ENCODE measurements around the gene APOE. TPM values are rescaled to one million over a fixed set of nuclear protein-coding genes. Genes with fewer than 3 reads are reported as not detected.

APOE gene
- total and polyA plus RNA-seq, 8 donors, result 13.4 to 485 (median 119) TPM

DNA sequence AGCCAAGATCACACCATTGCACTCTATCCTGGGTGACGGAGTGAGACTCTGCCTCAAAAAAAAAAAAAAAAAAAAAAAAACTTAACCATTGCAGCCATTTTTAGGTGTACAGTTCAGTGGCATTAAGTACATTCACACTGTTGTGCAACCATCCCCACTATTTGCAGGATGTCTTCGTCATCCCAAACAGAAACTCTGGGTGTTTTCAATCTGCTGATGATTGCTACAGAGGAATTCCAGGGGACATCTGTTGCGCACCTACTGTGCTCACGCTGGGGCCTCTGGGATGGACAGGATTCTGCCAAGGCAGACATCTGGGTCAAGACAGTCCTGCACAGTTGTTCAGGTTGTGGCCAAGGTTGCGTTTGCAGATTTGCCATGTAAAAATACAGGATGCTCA lies 34.1 kb downstream of the APOE start:
- no peaks in the 10 kb centered on the region for H3K9me3 ChIP-seq
- 67 to 82% (median 73%) methylated on average over 5 of the region's 5 CpGs for WGBS, 5 donors
- TF ChIP-seq POLR2A (IDR thresholded peaks at IDR 0.05) (no peak), EP300 (IDR thresholded peaks at IDR 0.05) (no peak), POLR2AphosphoS5 (IDR thresholded peaks at IDR 0.05) (no peak), CTCF (IDR thresholded peaks at IDR 0.05) (no peak)
- no peaks in the 10 kb centered on the region for H3K36me3 ChIP-seq
- intact Hi-C loops (cut with DNase I; ENCODE audit: low total_unique reads), result no loop called here
- H3K27me3 ChIP-seq, result no peaks in the 10 kb centered on the region
- no peak for DNase-seq
- H3K4me3 ChIP-seq, result no peak overlapping the region
- no peak overlapping the region for H3K27ac ChIP-seq
- peaks cover 0 to 7% (median 3%) of the 10 kb centered on the region in 4 donors for H3K4me1 ChIP-seq

DNA sequence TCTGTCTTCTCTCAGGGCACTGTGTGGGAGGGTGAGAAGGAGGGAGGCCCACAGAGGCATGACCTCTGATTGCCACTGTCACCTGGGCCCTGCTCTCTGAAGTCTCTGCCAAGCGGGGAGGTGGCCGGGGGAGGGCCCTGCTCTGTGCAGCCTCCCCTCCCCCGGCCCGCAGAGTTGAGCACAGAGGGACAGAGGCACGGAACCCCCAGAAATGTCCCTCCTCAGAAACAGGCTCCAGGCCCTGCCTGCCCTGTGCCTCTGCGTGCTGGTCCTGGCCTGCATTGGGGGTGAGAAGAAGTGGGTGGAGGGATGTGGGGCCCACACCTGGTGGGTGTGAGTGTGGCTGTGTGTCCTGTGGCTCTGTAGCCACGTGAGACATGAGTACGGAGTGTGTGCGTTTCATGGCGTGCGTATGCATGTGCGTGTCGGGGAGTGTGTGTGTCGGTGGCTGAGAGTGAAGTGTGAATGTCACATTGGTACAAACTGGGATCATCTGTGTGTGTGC lies 36.5 kb downstream of the APOE start, which contains the start of gene APOC4:
Gene APOC4, plus strand, starts transcription at position 171 of the 505 bp plus-strand sequence. Its CDS starts 41 bp downstream, at position 212.
- no peaks in the 10 kb centered on the region for H3K36me3 ChIP-seq
- WGBS, 5 donors, result 82 to 90% (median 87%) methylated on average over 13 to 14 of the region's 14 CpGs
- TF ChIP-seq POLR2AphosphoS5 (IDR thresholded peaks at IDR 0.05) (no peak), CTCF (IDR thresholded peaks at IDR 0.05) (no peak), EP300 (IDR thresholded peaks at IDR 0.05) (no peak), POLR2A (IDR thresholded peaks at IDR 0.05) (no peak)
- intact Hi-C loops (cut with DNase I; ENCODE audit: low total_unique reads), result no loop called here
- H3K27ac ChIP-seq, result no peak within 1 kb of the TSS
- no peaks in the 10 kb centered on the region for H3K4me1 ChIP-seq
- no peaks in the 10 kb centered on the region for H3K9me3 ChIP-seq
- H3K4me3 ChIP-seq, result no peak within 1 kb of the TSS
- DNase-seq, result no peak
- H3K27me3 ChIP-seq, result no peaks in the 10 kb centered on the region

DNA sequence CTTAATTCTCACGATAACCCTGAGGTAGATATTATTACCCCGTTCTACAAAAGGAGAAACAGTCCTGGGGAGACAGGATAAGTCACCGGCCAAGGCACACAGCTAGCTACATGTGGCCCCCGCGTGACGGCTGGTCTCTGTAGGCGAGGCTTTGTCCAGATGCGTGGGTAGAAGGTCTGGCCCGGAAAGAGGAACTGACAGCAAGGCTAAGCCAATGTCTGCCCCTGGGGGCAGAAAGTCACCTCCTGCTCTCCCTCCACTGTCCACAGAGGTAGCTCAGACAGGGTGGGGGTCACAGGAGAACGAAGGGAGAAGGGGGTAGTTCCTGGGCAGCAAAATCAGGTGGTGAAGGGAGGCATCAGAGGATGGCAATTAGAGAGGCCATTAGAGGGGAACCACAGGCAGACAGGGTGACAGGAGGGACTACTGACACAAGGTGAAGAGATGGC lies 38.2 kb downstream of the APOE start:
- no peak for TF ChIP-seq POLR2A (IDR thresholded peaks at IDR 0.05)
- no peak for TF ChIP-seq EP300 (IDR thresholded peaks at IDR 0.05)
- TF ChIP-seq CTCF (IDR thresholded peaks at IDR 0.05), result no peak
- TF ChIP-seq POLR2AphosphoS5 (IDR thresholded peaks at IDR 0.05), result no peak
- Histone ChIP-seq H3K4me1 (no peaks in the 10 kb centered on the region), H3K4me3 (no peak overlapping the region), H3K27me3 (no peaks in the 10 kb centered on the region), H3K27ac (no peak overlapping the region), H3K9me3 (no peaks in the 10 kb centered on the region), H3K36me3 (no peaks in the 10 kb centered on the region)
- peak; percentile 22 to 31 for DNase-seq
- intact Hi-C loops (cut with DNase I; ENCODE audit: low total_unique reads), result no loop called here
- 40 to 66% (median 63%) methylated on average over 10 of the region's 10 CpGs for WGBS, 5 donors

GRCh38 chr19:44947041-44947581 lies 41.5 kb downstream of the APOE start:
- WGBS, 5 donors, result 90 to 94% (median 91%) methylated on average over 13 of the region's 13 CpGs
- Histone ChIP-seq H3K27ac (no peak overlapping the region), H3K9me3 (no peaks in the 10 kb centered on the region), H3K27me3 (no peaks in the 10 kb centered on the region), H3K4me3 (no peak overlapping the region), H3K36me3 (peaks cover 0 to 17% (median 17%) of the 10 kb centered on the region in 4 donors), H3K4me1 (peaks cover 8 to 12% (median 10%) of the 10 kb centered on the region in 4 donors)
- no peak for DNase-seq
- TF ChIP-seq POLR2A (IDR thresholded peaks at IDR 0.05) (no peak), CTCF (IDR thresholded peaks at IDR 0.05) (no peak), POLR2AphosphoS5 (IDR thresholded peaks at IDR 0.05) (no peak), EP300 (IDR thresholded peaks at IDR 0.05) (no peak)
- intact Hi-C loops (cut with DNase I; ENCODE audit: low total_unique reads), result loop anchor here (5.0 kb wide), 1 partner anchor 45 kb away; no protein-coding TSS in a partner anchor
